Measurements from ENCODE around the gene SPSB3. TPM values are rescaled to one million over a fixed set of nuclear protein-coding genes. Genes with fewer than 3 reads are reported as not detected.

The SPSB3 gene
- total and polyA plus RNA-seq, 2 of the 4 experiments (the other 2 are of a cell fraction) = 9.1 to 30.8 TPM

DNA sequence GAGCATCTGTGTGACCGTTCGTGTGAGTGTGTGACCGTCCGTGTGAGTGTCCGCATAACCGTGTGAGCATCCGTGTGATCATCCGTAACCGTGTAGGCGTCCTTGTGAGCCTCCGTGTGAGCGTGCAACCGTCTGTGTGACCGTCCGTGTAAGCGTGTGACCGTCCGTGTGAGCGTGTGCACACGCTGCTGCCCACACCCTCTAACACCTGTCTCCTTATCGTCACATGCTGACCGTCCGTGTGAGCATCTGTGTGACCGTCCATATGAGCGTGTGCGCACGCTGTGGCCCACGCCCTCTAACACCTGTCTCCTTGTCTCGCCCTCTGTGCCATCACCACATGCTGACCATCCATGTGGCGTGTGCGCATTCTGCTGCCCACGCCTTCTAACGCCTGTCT lies 42.1 kb downstream of the SPSB3 start:
- intact Hi-C loops (cut with micrococcal nuclease) = no loop called here

More for the DNA sequence above, 42.1 kb downstream of the SPSB3 start:
- H3K4me2 ChIP-seq (ENCODE audit: low read depth, low read length) = no peak overlapping the region
- no peak overlapping the region for H4K91ac ChIP-seq (ENCODE audit: insufficient read depth, low read depth, low read length)
- H3K4me1 ChIP-seq (ENCODE audit: control insufficient read depth, insufficient read depth, low read length) = no peaks in the 10 kb centered on the region
- H3K18ac ChIP-seq (ENCODE audit: low read depth, low read length) = no peak overlapping the region
- TF ChIP-seq RAD21 (IDR thresholded peaks at IDR 0.05; ENCODE audit: low read length) = no peak
- TF ChIP-seq, protein P1, sequence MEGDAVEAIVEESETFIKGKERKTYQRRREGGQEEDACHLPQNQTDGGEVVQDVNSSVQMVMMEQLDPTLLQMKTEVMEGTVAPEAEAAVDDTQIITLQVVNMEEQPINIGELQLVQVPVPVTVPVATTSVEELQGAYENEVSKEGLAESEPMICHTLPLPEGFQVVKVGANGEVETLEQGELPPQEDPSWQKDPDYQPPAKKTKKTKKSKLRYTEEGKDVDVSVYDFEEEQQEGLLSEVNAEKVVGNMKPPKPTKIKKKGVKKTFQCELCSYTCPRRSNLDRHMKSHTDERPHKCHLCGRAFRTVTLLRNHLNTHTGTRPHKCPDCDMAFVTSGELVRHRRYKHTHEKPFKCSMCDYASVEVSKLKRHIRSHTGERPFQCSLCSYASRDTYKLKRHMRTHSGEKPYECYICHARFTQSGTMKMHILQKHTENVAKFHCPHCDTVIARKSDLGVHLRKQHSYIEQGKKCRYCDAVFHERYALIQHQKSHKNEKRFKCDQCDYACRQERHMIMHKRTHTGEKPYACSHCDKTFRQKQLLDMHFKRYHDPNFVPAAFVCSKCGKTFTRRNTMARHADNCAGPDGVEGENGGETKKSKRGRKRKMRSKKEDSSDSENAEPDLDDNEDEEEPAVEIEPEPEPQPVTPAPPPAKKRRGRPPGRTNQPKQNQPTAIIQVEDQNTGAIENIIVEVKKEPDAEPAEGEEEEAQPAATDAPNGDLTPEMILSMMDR (conservative IDR thresholded peaks at IDR 0.05; ENCODE audit: low read depth, low read length) = no peak
- TF ChIP-seq, protein P2, sequence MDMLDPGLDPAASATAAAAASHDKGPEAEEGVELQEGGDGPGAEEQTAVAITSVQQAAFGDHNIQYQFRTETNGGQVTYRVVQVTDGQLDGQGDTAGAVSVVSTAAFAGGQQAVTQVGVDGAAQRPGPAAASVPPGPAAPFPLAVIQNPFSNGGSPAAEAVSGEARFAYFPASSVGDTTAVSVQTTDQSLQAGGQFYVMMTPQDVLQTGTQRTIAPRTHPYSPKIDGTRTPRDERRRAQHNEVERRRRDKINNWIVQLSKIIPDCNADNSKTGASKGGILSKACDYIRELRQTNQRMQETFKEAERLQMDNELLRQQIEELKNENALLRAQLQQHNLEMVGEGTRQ (IDR thresholded peaks at IDR 0.05; ENCODE audit: low read depth, low read length) = no peak
- TF ChIP-seq CHD1 (IDR thresholded peaks at IDR 0.05; ENCODE audit: low read depth, low read length) = no peak
- TF ChIP-seq MAZ (IDR thresholded peaks at IDR 0.05; ENCODE audit: borderline replicate concordance, low read depth, low read length) = no peak
- TF ChIP-seq MXI1 (IDR thresholded peaks at IDR 0.05; ENCODE audit: borderline replicate concordance, low read depth, low read length) = no peak
- TF ChIP-seq BHLHE40 (IDR thresholded peaks at IDR 0.05; ENCODE audit: low read depth, low read length) = no peak
- no peak overlapping the region for H3K23ac ChIP-seq (ENCODE audit: low read depth, low read length)
- no peak for ATAC-seq (ENCODE audit: low read depth)
- no peak overlapping the region for H3K9ac ChIP-seq (ENCODE audit: low read depth, low read length)
- no TSS peak for BruUV-seq (replicated peaks)
- H3K9me3 ChIP-seq (ENCODE audit: control insufficient read depth, insufficient read depth, low read length) = no peaks in the 10 kb centered on the region
- H2AK5ac ChIP-seq (ENCODE audit: low read depth, low read length) = peak overlapping the region; percentile 4; the same call in 1 of the 2 replicates
- H3K36me3 ChIP-seq (ENCODE audit: control insufficient read depth, insufficient read depth, low read length) = peaks cover 38% of the 10 kb centered on the region
- POLR2A ChIA-PET (ENCODE audit: unreplicated experiment) = no interaction called here
- WGBS, 2 experiments (ENCODE audit: extremely low coverage in 2 of 2, insufficient read length in 1 of 2) = 98% methylated on average over 24 of the region's 33 CpGs; no CpG with 5 or more reads in 1 of the 2 experiments
- H2BK15ac ChIP-seq (ENCODE audit: low read depth, low read length) = no peak overlapping the region
- no peak overlapping the region for H2BK20ac ChIP-seq (ENCODE audit: low read depth, low read length)
- DNase-seq = no peak
- CTCF ChIA-PET = no interaction called here
- no peak overlapping the region for H2AK9ac ChIP-seq (replicated peaks; ENCODE audit: low read depth, low read length, poor library complexity)
- H3K27ac ChIP-seq (ENCODE audit: insufficient read depth, low read length) = no peak overlapping the region
- H4K20me1 ChIP-seq (ENCODE audit: insufficient read depth, low read length) = peaks cover 46% of the 10 kb centered on the region
- H3K4me3 ChIP-seq (ENCODE audit: insufficient read depth, low read depth, low read length) = no peak overlapping the region
- dilution Hi-C loops (cut with HindIII; ENCODE audit: low sequenced_read_pairs, unreplicated experiment) = no loop called here
- H3K79me1 ChIP-seq (ENCODE audit: low read depth in 1 of 2, low read length in 2 of 2) = peaks cover 27 to 62% of the 10 kb centered on the region in 2 experiments
- H3K4ac ChIP-seq (ENCODE audit: low read depth, low read length) = no peak overlapping the region
- no peak overlapping the region for H4K8ac ChIP-seq (ENCODE audit: low read depth in 2 of 2, low read length in 2 of 2)
- no peak overlapping the region for H2BK120ac ChIP-seq (ENCODE audit: low read depth, low read length)
- H2BK5ac ChIP-seq (ENCODE audit: low read depth, low read length, poor library complexity, severe bottlenecking) = no peak overlapping the region
- H4K5ac ChIP-seq (ENCODE audit: low read depth, low read length) = no peak overlapping the region
- H3K56ac ChIP-seq (ENCODE audit: extremely low read depth, insufficient read depth, low read length) = no peak overlapping the region
- peaks cover 8% of the 10 kb centered on the region for H3K9me1 ChIP-seq (ENCODE audit: insufficient read depth, low read length)
- in situ Hi-C loops (cut with MboI; ENCODE audit: low sequenced_read_pairs) = no loop called here
- no peak overlapping the region for H2AFZ ChIP-seq (replicated peaks; ENCODE audit: low read length, poor library complexity)
- H3K14ac ChIP-seq (replicated peaks; ENCODE audit: low read depth, low read length) = no peak overlapping the region
- no peaks in the 10 kb centered on the region for H3K27me3 ChIP-seq (ENCODE audit: control insufficient read depth, insufficient read depth, low read length)

Measured in IMR-90 (cell line).